PFSK-1 (cell line): Measurements from ENCODE around the gene ABHD6.

Source experiments
- POLR2AphosphoS5 ChIP-seq: IDR thresholded peaks from 2 replicates; pipeline ENCODE4 v1.6.1; 2012; ENCODE audit warnings: low read depth, mild to moderate bottlenecking, control low read depth, low read length, moderate library complexity
- REST ChIP-seq, 2 experiments: IDR thresholded peaks; 2 replicates each; pipeline versions ENCODE4 v1.6.1 to v1.8.0; 2011 to 2012; ENCODE audit warnings: low read depth in 2 of 2, low read length in 2 of 2, control low read depth in 1 of 2, inconsistent platforms in 1 of 2, mild to moderate bottlenecking in 1 of 2, moderate library complexity in 1 of 2; ENCODE audit not compliant: insufficient read depth in 1 of 2
- TAF1 ChIP-seq: IDR thresholded peaks from 2 replicates; pipeline ENCODE4 v1.6.1; 2012; ENCODE audit warnings: low read length, control low read depth, borderline replicate concordance; ENCODE audit not compliant: insufficient read depth

DNA sequence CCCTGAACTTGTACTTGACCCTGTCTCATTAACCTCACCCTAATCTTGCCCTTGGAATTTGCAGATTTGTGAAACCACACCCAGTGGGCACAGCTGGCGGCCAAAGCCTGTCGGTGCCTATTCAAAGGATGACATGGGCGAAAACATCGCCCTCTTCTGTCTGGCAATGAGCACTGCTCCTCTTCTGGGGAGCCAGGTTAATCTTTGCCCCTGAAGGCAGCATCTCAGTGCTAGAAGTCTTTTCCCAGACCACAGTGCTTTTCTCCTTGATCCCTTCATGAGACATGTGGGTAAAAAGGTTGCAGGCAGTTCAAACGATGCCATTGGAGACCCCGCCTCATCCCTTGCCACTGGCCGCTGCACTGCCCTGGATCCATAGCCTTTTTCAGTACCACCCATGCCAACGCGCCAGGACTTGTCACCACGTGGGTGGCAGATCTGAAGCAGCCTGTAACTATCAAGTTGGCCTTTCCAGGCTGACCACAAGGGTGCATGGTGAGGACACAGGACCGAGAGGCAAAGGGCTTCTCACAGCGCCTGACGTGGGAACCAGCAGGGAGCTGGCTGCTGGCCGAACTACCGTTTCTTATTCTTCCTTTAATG, 20.3 kb upstream of the ABHD6 start:
- TF ChIP-seq POLR2AphosphoS5, result no peak
- no peak for TF ChIP-seq REST (IDR thresholded peaks at IDR 0.05; ENCODE audit: insufficient read depth in 1 of 2, low read depth in 2 of 2, low read length in 2 of 2)
- no peak for TF ChIP-seq TAF1
